GM23248 (cell line): Measurements from ENCODE around the gene PALM. TPM values are rescaled to one million over a fixed set of nuclear protein-coding genes. Genes with fewer than 3 reads are reported as not detected.

ENCODE experiments used
- DNase-seq: peaks from one replicate; pipeline ENCODE4 v3.0.0-alpha.2; 2015
- H2AFZ ChIP-seq: fragments of 200-600 bp; sonication (generic); 2 replicates; pipeline ENCODE4 v1.6.1; 2016; ENCODE audit warnings: antibody characterized with exemption
- H3F3A ChIP-seq: fragments of 200-600 bp; sonication (generic); 2 replicates; pipeline ENCODE4 v1.6.1; 2016; ENCODE audit warnings: mild to moderate bottlenecking, antibody characterized with exemption, mixed run types; ENCODE audit not compliant: insufficient read depth
- H3K27ac ChIP-seq: fragments of 200-600 bp; sonication (generic); 2 replicates; pipeline ENCODE4 v1.5.1; 2016; ENCODE audit warnings: mild to moderate bottlenecking
- H3K27me3 ChIP-seq: fragments of 200-600 bp; sonication (generic); replicated peaks from 2 replicates; pipeline ENCODE4 v1.6.1; 2016; ENCODE audit warnings: mild to moderate bottlenecking; ENCODE audit not compliant: insufficient read depth
- H3K36me3 ChIP-seq: fragments of 200-600 bp; sonication (generic); 2 replicates; pipeline ENCODE4 v1.6.1; 2016; ENCODE audit warnings: low read depth, mild to moderate bottlenecking
- H3K4me1 ChIP-seq: fragments of 200-600 bp; sonication (generic); 2 replicates; pipeline ENCODE4 v1.6.1; 2016; ENCODE audit warnings: mild to moderate bottlenecking; ENCODE audit not compliant: insufficient read depth
- H3K4me2 ChIP-seq: fragments of 200-600 bp; sonication (generic); one replicate; pipeline ENCODE4 v1.6.1; 2016; ENCODE audit warnings: mild to moderate bottlenecking; ENCODE audit not compliant: unreplicated experiment
- H3K4me3 ChIP-seq: fragments of 200-600 bp; sonication (generic); 2 replicates; pipeline ENCODE4 v1.5.1; 2016; ENCODE audit warnings: mild to moderate bottlenecking
- H3K79me2 ChIP-seq: fragments of 200-600 bp; sonication (generic); 2 replicates; pipeline ENCODE4 v1.6.1; 2016; ENCODE audit warnings: mild to moderate bottlenecking; ENCODE audit not compliant: insufficient read depth
- H3K9ac ChIP-seq: fragments of 200-600 bp; sonication (generic); 2 replicates; pipeline ENCODE4 v1.6.1; 2016; ENCODE audit warnings: mild to moderate bottlenecking
- H3K9me2 ChIP-seq: fragments of 200-600 bp; sonication (generic); 2 replicates; pipeline ENCODE4 v1.6.1; 2016; ENCODE audit warnings: mixed run types, mild to moderate bottlenecking, moderate library complexity; ENCODE audit not compliant: insufficient read depth
- H3K9me3 ChIP-seq: fragments of 200-600 bp; sonication (generic); one replicate; pipeline ENCODE4 v1.6.1; 2017; ENCODE audit warnings: low read depth
- H4K20me1 ChIP-seq: fragments of 200-600 bp; sonication (generic); 2 replicates; pipeline ENCODE4 v1.6.0; 2016; ENCODE audit not compliant: insufficient read depth
- EZH2 ChIP-seq: fragments of 200-600 bp; sonication (generic); IDR thresholded peaks from 2 replicates; pipeline ENCODE4 v1.6.1; 2018; ENCODE audit warnings: antibody characterized with exemption, mild to moderate bottlenecking; ENCODE audit not compliant: insufficient read depth, poor library complexity, severe bottlenecking
- EZH2phosphoT487 ChIP-seq: fragments of 200-600 bp; sonication (generic); IDR thresholded peaks from 2 replicates; pipeline ENCODE4 v1.6.1; 2018; ENCODE audit warnings: antibody characterized with exemption, moderate library complexity, mild to moderate bottlenecking, low read depth; ENCODE audit not compliant: insufficient read depth
- WGBS, 2 experiments: methylation state at CpG; one replicate each; pipeline ENCODE4 v1.1.6; 2015 to 2017; ENCODE audit warnings: low lambda C conversion rate in 2 of 2, low coverage in 1 of 2; ENCODE audit errors: missing lambda C conversion rate in 2 of 2; 5-methylcytosine and 5-hydroxymethylcytosine counted together
- in situ Hi-C: fragments of 300-500 bp; cut with MboI; formaldehyde crosslinking; loops from 2 replicates; pipeline ENCODE4 v1.15.0; 2020
- polyA plus RNA-seq: library from polyadenylated mRNA; unstranded; fragments of >200 nt; fragmentation: Nextera tagmentation; extraction: Ambion mirVana; gene quantifications from 2 replicates; pipeline ENCODE4 v1.2.1, GENCODE V29; 2016
- total RNA-seq: library from RNA; depleted of rRNA; stranded (reverse); fragments of >200 nt; shearing (Covaris generic); gene quantifications from 2 replicates; pipeline ENCODE4 v1.2.3, GENCODE V29; 2014

PALM gene
- total and polyA plus RNA-seq, 2 experiments from 2014 or later: 0.36 to 2.7 TPM

- in situ Hi-C loops: no loop called here
- no peaks in the 10 kb centered on the region for H3K4me1 ChIP-seq
- no peak overlapping the region for H3K9ac ChIP-seq
These were observed 22.3 kb downstream of the PALM start for GRCh38 chr19:731000-731399.

GRCh38 chr19:732148-733069 is 23.7 kb downstream of the PALM start:
- TF ChIP-seq EZH2: no peak
- no peak for TF ChIP-seq EZH2phosphoT487
- Histone ChIP-seq H3K4me2 (no peak overlapping the region), H3F3A (no peaks in the 10 kb centered on the region), H3K36me3 (no peaks in the 10 kb centered on the region), H3K4me1 (no peaks in the 10 kb centered on the region), H3K9me2 (no peaks in the 10 kb centered on the region), H3K27me3 (no peaks in the 10 kb centered on the region), H4K20me1 (no peaks in the 10 kb centered on the region), H2AFZ (no peak overlapping the region), H3K9ac (no peak overlapping the region), H3K4me3 (no peak overlapping the region), H3K79me2 (no peaks in the 10 kb centered on the region), H3K27ac (no peak overlapping the region), H3K9me3 (no peaks in the 10 kb centered on the region)
- 67 to 68% methylated on average over 24 of the region's 24 CpGs for WGBS, 2 experiments
- in situ Hi-C loops: no loop called here
- DNase-seq: no peak

More at GRCh38 chr19:731000-731399, 22.3 kb downstream of the PALM start:
- Histone ChIP-seq H3K27ac (no peak overlapping the region), H3K9me3 (no peaks in the 10 kb centered on the region), H3K36me3 (no peaks in the 10 kb centered on the region), H3F3A (no peaks in the 10 kb centered on the region), H3K79me2 (no peaks in the 10 kb centered on the region), H3K4me3 (no peak overlapping the region), H3K27me3 (no peaks in the 10 kb centered on the region), H2AFZ (no peak overlapping the region), H3K4me2 (no peak overlapping the region), H4K20me1 (no peaks in the 10 kb centered on the region), H3K9me2 (no peaks in the 10 kb centered on the region)
- WGBS, 2 experiments: 94 to 95% methylated on average over 16 of the region's 16 CpGs
- DNase-seq: no peak
- TF ChIP-seq EZH2phosphoT487 (no peak), EZH2 (no peak)

- Histone ChIP-seq H3K9me3 (no peaks in the 10 kb centered on the region), H4K20me1 (no peaks in the 10 kb centered on the region)
- in situ Hi-C loops: no loop called here
These were observed 26.0 kb downstream of the PALM start for GRCh38 chr19:734716-735115.

GRCh38 chr19:736125-736524 is 27.4 kb downstream of the PALM start:
- Histone ChIP-seq H3K27ac (no peak overlapping the region), H3K79me2 (no peaks in the 10 kb centered on the region), H2AFZ (no peak overlapping the region), H3K4me2 (no peak overlapping the region), H3K9me3 (no peaks in the 10 kb centered on the region), H3K9me2 (no peaks in the 10 kb centered on the region), H3K4me1 (no peaks in the 10 kb centered on the region), H3F3A (no peaks in the 10 kb centered on the region), H3K36me3 (no peaks in the 10 kb centered on the region), H4K20me1 (no peaks in the 10 kb centered on the region), H3K27me3 (no peaks in the 10 kb centered on the region), H3K4me3 (no peak overlapping the region), H3K9ac (no peak overlapping the region)
- DNase-seq: no peak
- no peak for TF ChIP-seq EZH2
- TF ChIP-seq EZH2phosphoT487: no peak
- in situ Hi-C loops: no loop called here
- WGBS, 2 experiments: 88 to 90% methylated on average over 20 to 32 of the region's 32 CpGs

More at GRCh38 chr19:734716-735115, 26.0 kb downstream of the PALM start:
- H3K36me3 ChIP-seq: no peaks in the 10 kb centered on the region
- H3K27me3 ChIP-seq: no peaks in the 10 kb centered on the region
- H3K9me2 ChIP-seq: no peaks in the 10 kb centered on the region
- H3K4me1 ChIP-seq: no peaks in the 10 kb centered on the region
- no peaks in the 10 kb centered on the region for H3F3A ChIP-seq
- no peak overlapping the region for H3K27ac ChIP-seq
- TF ChIP-seq EZH2phosphoT487 (no peak), EZH2 (no peak)
- H3K4me3 ChIP-seq: no peak overlapping the region
- no peak for DNase-seq
- H3K9ac ChIP-seq: no peak overlapping the region
- H3K4me2 ChIP-seq: no peak overlapping the region
- H3K79me2 ChIP-seq: no peaks in the 10 kb centered on the region
- no peak overlapping the region for H2AFZ ChIP-seq
- 83 to 86% methylated on average over 13 of the region's 13 CpGs for WGBS, 2 experiments
